Cortex of kidney (tissue), 1 donor: ENCODE data around the gene ACVR1C.
"Not testable (repeated sequence)": the region's sequence is repeated elsewhere in the genome, so short reads cannot be mapped to it uniquely, and the experiment has no call there.

Experiments used
- DNase-seq: peaks from one replicate; lab custom pipeline; 2025; lab: John Stamatoyannopoulos, UW

The ACVR1C gene

DNA sequence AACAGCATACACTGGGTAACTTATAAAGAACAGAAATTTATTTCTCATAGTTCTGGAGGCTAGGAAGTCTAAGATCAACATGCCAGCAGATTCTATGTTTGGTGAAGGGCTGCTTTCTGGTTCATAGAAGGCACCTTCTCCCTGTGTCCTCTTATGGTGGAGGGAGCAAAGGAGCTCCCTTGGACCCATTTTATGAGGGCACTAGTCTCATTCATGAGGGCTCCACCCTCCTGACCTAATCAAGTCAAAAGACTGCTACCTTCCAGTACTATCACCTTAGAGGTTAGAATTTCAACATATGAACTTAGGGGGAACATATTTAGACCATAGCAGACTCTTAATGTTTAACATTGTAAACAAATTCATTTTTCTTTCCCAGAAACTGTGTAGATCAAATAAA is 54.5 kb downstream of the ACVR1C start:
- no peak for DNase-seq

DNA sequence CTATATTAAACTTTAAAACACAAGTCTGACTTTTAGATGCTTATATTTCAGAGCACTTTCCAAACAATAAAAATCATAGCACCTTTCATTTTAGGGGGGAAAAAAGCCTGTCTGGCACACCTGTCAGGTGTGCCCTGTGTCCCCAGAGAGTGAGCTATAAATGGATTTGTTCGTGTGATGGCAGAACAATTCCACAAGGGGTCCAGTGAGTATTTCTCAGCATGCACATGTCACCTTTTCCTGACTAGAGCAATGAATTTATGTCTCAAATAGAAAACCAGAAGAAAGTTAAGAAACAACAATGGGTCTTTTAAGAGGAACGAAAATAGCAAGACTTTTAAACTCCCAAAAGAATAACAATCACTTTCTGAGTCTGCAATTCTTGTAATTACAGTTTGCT is 55.9 kb downstream of the ACVR1C start:
- DNase-seq, result no peak

- not testable (repeated sequence) for DNase-seq
Observed at GRCh38 chr2:157566623-157567022, 62.0 kb downstream of the ACVR1C start.

DNA sequence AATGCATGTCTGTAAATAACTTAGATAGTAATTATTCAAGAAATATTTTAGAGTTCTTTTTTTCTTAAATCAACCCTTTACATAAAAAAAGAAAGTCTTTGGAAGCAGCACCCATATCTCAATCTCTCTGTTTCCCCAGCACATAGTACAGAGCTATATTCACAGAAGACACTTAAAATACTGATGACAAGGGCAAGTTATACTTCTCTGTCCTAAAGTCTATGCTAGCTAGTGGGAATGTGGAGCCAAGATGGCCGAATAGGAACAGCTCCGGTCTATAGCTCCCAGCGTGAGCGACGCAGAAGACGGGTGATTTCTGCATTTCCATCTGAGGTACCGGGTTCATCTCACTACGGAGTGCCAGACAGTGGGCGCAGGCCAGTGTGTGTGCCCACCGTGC is 62.6 kb downstream of the ACVR1C start:
- not testable (repeated sequence) for DNase-seq

DNA sequence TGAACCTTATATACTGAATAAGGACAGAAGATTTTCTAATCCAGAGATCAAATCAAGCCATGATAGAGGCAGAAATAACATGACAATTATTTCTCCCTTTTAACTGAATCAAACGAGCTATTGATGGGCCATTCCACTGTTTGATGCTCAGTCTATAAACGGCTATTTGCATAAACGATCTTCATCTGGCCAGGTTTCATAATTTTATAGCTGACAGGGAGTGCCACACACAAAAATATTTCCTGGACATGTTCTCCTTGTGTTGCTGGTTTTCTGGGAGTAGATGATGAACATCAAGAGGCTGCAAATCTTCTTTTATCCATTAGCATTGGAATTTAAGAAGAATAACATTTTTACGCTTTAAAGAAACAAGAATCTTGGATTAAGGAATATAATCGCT is 63.1 kb downstream of the ACVR1C start:
- DNase-seq, result no peak

- no peak for DNase-seq
Observed at GRCh38 chr2:157559890-157560289, 68.8 kb downstream of the ACVR1C start.

DNA sequence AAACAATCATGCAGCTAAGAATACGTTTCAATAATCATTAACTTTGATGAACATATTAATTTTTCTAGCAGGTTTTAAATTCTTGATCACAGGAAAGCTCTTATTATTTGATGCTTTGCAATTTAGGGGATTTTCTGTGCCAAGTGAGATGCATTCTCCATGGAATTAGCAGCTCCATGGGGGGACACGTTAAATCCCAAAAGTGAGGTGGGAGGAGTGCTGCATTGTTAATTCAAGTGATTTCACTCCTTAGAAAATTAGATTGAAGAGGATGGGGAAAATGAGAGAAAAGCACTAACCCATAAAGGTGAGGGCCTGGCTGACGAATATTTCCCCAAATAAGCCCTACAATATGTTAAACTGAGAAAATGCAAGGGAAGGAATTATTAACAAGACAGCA is 69.2 kb downstream of the ACVR1C start:
- no peak for DNase-seq

DNA sequence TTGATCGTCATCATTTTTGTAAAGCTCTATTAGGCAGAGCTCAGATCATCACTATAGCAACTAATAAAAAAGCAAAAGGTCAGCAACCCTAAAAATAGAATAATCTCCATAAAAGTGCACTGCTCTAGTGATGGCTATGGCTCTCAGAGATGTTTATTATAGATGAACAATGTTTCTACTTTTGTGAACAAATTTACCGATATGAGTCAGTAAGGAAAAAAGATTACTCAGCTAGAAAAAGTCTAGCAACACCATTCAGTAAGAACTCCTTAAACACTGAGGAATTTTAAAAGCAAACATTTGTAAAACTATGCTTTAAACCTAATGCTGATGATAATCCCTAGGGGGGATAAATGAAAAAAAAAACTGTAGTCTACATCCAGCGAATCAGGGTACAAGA is 69.6 kb downstream of the ACVR1C start:
- DNase-seq, result no peak

- DNase-seq, result no peak
Observed at GRCh38 chr2:157557770-157558169, 70.9 kb downstream of the ACVR1C start.

DNA sequence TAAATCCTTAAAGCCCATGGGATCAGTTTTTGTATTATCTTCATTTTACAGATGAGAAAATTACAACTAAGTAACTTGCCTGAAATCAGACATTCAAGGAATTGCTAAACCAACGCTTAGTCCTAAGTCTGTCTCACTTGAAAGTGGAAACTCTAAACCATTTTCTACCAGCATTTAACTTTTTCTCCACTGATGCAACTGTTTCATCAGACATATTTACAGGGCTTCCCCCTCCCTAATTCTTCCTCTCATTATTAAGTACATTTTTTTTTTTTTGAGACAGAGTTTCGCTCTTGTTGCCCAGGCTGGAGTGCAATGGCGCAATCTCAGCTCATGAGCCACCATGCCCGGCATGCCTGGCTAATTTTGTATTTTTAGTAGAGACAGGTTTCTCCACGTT is 88.6 kb downstream of the ACVR1C start:
- no peak for DNase-seq

GRCh38 chr2:157538064-157538463 is 90.6 kb downstream of the ACVR1C start:
- DNase-seq, result no peak

GRCh38 chr2:157536815-157537214 is 91.8 kb downstream of the ACVR1C start:
- no peak for DNase-seq

DNA sequence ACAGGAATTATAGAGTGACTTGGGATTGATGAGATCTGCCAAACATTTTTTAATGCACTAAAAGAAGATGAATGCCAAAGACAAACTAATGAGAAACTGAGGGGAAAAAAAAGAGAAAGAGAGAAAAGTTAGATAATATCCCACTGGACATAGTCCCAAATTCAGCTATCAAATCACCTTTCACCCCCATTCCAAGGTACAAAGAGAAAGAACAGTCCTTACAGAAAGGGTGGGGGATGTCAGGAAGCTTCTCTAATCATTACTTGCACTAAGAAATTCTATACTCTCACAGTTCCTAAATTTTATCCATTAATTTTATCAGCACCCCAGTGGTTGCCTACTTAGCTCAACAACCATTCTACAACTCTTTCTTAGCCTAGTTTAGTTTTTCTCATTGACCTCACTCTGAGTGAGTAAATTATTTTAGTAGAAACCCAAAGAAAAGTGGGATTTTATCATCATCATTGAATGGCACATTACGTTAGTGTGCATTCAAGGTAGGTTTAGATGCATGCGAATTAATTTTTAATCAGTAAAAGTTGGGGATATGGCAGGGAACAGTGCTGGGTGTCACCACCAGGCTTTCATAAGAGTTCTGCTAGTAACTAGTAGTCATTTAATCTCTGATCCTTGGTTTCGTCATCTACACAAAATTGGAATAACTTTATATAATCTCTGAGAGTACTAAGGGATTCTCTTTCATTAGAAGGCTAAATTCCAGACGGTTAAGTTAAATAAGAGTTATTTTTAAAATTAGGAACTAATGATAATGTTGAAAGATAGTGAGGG is 99.5 kb downstream of the ACVR1C start:
- DNase-seq, result no peak

GRCh38 chr2:157526070-157526469 is 102.6 kb downstream of the ACVR1C start:
- no peak for DNase-seq

DNA sequence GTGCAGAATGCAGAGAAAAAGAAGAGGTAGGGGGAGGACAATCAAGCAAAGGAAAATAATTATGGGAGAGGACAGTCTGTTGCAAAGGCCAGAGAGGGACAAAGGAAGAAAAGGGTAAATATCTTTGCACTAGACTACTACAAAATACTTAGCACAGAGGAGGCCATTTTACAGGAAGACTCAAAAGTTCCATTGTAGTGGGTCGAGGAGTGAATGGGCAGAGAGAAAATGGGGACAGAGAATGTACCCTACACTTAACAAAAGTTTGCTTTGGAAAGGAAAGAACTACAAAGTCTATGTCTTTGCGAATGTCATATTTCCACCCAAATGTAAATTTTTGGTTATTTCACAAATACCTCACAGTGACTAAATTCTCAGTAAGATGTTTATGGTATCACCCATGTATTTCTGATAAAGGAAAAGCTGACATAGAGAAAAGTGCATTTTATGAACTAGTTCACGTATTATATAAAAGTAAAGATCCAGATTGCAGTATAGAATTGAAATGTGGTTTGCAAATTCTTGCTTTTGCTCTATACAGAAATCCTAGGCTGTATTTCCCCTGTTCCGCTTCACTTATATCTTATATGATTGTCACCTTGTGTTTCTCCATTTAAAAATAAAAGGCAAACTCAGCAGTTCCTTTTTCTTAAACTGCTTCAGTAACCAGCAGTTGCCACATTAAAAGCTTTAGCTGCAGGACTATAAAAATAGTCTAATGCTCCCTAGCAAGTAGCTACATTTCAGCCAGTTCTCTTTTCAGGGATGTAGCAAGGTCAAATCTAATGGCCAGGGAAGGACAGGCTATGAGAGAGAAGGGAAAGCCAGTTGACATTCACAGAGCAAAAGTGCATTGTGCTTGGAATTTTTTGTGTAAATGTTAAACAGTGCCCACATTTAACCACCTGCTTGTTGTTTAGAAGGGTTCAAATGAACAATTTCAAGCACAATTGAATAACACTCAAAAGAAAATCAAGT is 105.1 kb downstream of the ACVR1C start:
- no peak for DNase-seq

DNA sequence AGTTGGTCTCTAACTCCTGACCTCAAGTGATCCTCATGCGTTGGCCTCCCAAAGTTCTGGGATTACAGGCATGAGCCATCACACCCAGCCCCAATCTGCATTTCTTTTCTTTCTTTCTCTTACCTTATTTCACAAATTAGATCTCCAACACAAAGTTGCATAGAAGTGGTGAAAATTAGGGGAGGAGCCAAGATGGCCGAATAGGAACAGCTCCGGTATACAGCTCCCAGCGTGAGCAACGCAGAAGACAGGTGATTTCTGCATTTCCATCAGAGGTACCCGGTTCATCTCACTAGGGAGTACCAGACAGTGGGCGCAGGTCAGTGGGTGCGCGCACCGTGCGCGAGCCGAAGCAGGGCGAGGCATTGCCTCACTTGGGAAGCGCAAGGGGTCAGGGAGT is 113.7 kb downstream of the ACVR1C start:
- DNase-seq, result not testable (repeated sequence)

DNA sequence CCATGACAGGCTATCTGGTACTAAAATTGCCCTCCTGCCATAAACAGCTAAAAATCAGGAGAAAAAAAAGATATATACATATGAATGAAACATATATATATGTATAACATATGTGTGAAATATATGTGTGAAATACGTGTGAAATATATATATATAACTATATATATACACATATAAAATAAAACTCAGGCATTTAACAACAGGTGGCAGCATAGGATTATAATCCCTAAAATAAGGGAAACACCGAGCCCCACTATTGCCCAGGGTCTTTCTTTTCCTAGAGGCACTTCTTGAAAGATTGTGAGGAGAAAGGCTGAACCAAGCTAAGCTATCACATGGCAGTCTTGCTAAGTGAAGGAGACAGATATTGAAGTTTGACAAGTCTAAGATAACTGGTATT is 118.9 kb downstream of the ACVR1C start:
- no peak for DNase-seq

DNA sequence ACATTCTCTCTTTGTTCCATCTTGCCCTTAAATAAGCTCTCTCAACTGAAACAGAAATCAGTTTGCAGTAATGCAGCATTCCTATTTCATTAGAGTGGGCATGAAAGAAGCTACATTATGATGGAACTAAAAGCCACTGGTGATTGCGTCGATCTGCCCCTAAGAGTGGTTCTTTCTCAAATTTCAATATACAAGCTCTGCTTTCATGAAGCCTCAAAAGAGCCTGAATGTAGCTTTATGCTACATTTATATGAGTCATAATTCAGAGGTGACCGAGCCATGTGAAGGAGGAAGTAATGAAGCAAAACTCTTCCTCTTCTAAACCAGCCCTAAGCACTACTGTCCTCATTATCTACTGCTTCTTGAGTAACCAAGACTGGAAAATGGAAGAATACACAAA is 120.0 kb downstream of the ACVR1C start:
- DNase-seq, result no peak

GRCh38 chr2:157506586-157506985 is 122.1 kb downstream of the ACVR1C start:
- no peak for DNase-seq

- DNase-seq, result no peak
Observed at GRCh38 chr2:157504623-157505022, 124.0 kb downstream of the ACVR1C start.

GRCh38 chr2:157501026-157501425 is 127.6 kb downstream of the ACVR1C start:
- no peak for DNase-seq

- DNase-seq, result no peak
Observed at GRCh38 chr2:157500334-157500733, 128.3 kb downstream of the ACVR1C start.

- DNase-seq, result no peak
Observed at GRCh38 chr2:157498483-157498882, 130.2 kb downstream of the ACVR1C start.
